Fibroblast of lung (primary cell): ENCODE measurements around the gene LENG1. TPM values are rescaled to one million over a fixed set of nuclear protein-coding genes. Genes with fewer than 3 reads are reported as not detected.

Experiments
- DNase-seq, 2 donors: peaks; one replicate each; pipeline versions ENCODE4 v3.0.0 to v3.0.0-alpha.2; 2010; ENCODE audit warnings: low read depth in 2 of 2
- H2AFZ ChIP-seq: 2 replicates; pipeline ENCODE4 v1.5.1; 2012; ENCODE audit warnings: low read length, control low read depth, inconsistent platforms
- H3K27ac ChIP-seq: 2 replicates; pipeline ENCODE4 v1.5.1; 2011; ENCODE audit warnings: low read length, control low read depth; ENCODE audit not compliant: insufficient read depth
- H3K27me3 ChIP-seq: 2 replicates; pipeline ENCODE4 v1.5.1; 2011; ENCODE audit warnings: mild to moderate bottlenecking, low read length; ENCODE audit not compliant: control insufficient read depth, insufficient read depth
- H3K36me3 ChIP-seq: 2 replicates; pipeline ENCODE4 v1.5.1; 2011; ENCODE audit warnings: low read length; ENCODE audit not compliant: control insufficient read depth, insufficient read depth
- H3K4me1 ChIP-seq: 2 replicates; pipeline ENCODE4 v1.5.1; 2011; ENCODE audit warnings: low read length; ENCODE audit not compliant: control insufficient read depth, insufficient read depth; ENCODE audit errors: extremely low read depth
- H3K4me2 ChIP-seq: 2 replicates; pipeline ENCODE4 v1.5.1; 2011; ENCODE audit warnings: low read length, control low read depth; ENCODE audit not compliant: insufficient read depth; ENCODE audit errors: extremely low read depth
- H3K4me3 ChIP-seq, 4 experiments: fragments of 200-600 bp in 1 of 4; sonication (generic) in 1 of 4; replicated peaks in 1 of 4; 2 replicates each; pipeline ENCODE4 v1.5.1; 2011 to 2016; ENCODE audit warnings: low read length in 4 of 4, low read depth in 3 of 4, mild to moderate bottlenecking in 3 of 4, control low read depth in 2 of 4, inconsistent platforms in 1 of 4, mixed read lengths in 1 of 4; ENCODE audit not compliant: insufficient read depth in 1 of 4; ENCODE audit errors: control extremely low read depth in 1 of 4
- H3K79me2 ChIP-seq: 2 replicates; pipeline ENCODE4 v1.5.1; 2012; ENCODE audit warnings: mild to moderate bottlenecking, low read length, inconsistent platforms; ENCODE audit not compliant: control insufficient read depth, insufficient read depth
- H3K9ac ChIP-seq: 2 replicates; pipeline ENCODE4 v1.5.1; 2011; ENCODE audit warnings: mild to moderate bottlenecking, low read length, control low read depth; ENCODE audit not compliant: insufficient read depth
- H3K9me3 ChIP-seq: 2 replicates; pipeline ENCODE4 v1.5.1; 2012; ENCODE audit warnings: low read depth, low read length; ENCODE audit not compliant: control insufficient read depth, insufficient read depth
- H4K20me1 ChIP-seq: 2 replicates; pipeline ENCODE4 v1.5.1; 2011; ENCODE audit warnings: low read length; ENCODE audit not compliant: control insufficient read depth, insufficient read depth; ENCODE audit errors: extremely low read depth
- CTCF ChIP-seq, 2 donors: IDR thresholded peaks in 1 of 2; conservative IDR thresholded peaks in 1 of 2; 1 replicate in 1 of 2; 2 replicates in 1 of 2; pipeline ENCODE4 v1.5.1; 2011 to 2012; ENCODE audit warnings: low read length in 2 of 2, control low read depth in 1 of 2, inconsistent platforms in 1 of 2, low read depth in 1 of 2, mild to moderate bottlenecking in 1 of 2
- EZH2 ChIP-seq: IDR thresholded peaks from 2 replicates; pipeline ENCODE4 v1.5.1; 2012; ENCODE audit warnings: low read length, control low read depth, mild to moderate bottlenecking; ENCODE audit errors: missing control alignments
- polyA plus RNA-seq, 2 donors: library from polyadenylated mRNA; depleted of rRNA in 1 of 2; stranded (reverse) in 1 of 2; unstranded in 1 of 2; fragments of >200 nt; gene quantifications; 2 replicates each; pipeline ENCODE4 v1.2.1, GENCODE V29; 2011 to 2012; ENCODE audit warnings: missing spikeins in 1 of 2
- total RNA-seq: library from RNA; depleted of rRNA; stranded (reverse); fragments of >200 nt; gene quantifications from 2 replicates; pipeline ENCODE4 v1.2.1, GENCODE V29; 2014

LENG1 gene
- total and polyA plus RNA-seq, 2 donors (not counting 1 experiment from before 2014, with no cell fraction given), result 3.2 to 7.3 TPM

GRCh38 chr19:54201980-54202379 is 42.5 kb upstream of the LENG1 start:
- Histone ChIP-seq H3K36me3 (peaks cover 25% of the 10 kb centered on the region), H4K20me1 (peaks cover 5% of the 10 kb centered on the region), H3K27ac (peak overlapping the region; percentile 97), H2AFZ (no peak overlapping the region), H3K27me3 (no peaks in the 10 kb centered on the region), H3K4me2 (peak overlapping the region; percentile 91), H3K9me3 (no peaks in the 10 kb centered on the region), H3K4me1 (peaks cover 14% of the 10 kb centered on the region), H3K9ac (no peak overlapping the region), H3K4me3 (peak overlapping the region; percentile 70 to 92 (median 92)), H3K79me2 (peaks cover 63% of the 10 kb centered on the region)
- no peak for DNase-seq
- TF ChIP-seq CTCF (conservative IDR thresholded peaks at IDR 0.05 in 1 of 2, IDR thresholded peaks at IDR 0.05 in 1 of 2; ENCODE audit: low read depth in 1 of 2, low read length in 2 of 2) (no peak), EZH2 (no peak)

GRCh38 chr19:54201172-54201701 is 41.7 kb upstream of the LENG1 start:
- Histone ChIP-seq H3K4me2 (peak overlapping the region; percentile 91), H3K27ac (peak overlapping the region; percentile 97), H3K9me3 (no peaks in the 10 kb centered on the region), H3K4me1 (peaks cover 12% of the 10 kb centered on the region), H2AFZ (no peak overlapping the region), H3K79me2 (peaks cover 55% of the 10 kb centered on the region), H3K9ac (peak overlapping the region; percentile 93), H3K27me3 (no peaks in the 10 kb centered on the region), H4K20me1 (peaks cover 5% of the 10 kb centered on the region), H3K36me3 (peaks cover 17% of the 10 kb centered on the region), H3K4me3 (peak overlapping the region; percentile 70 to 92 (median 92))
- TF ChIP-seq EZH2 (no peak), CTCF (conservative IDR thresholded peaks at IDR 0.05 in 1 of 2, IDR thresholded peaks at IDR 0.05 in 1 of 2; ENCODE audit: low read depth in 1 of 2, low read length in 2 of 2) (no peak)
- DNase-seq, result no peak

GRCh38 chr19:54199401-54199800 is 39.9 kb upstream of the LENG1 start:
- Histone ChIP-seq H3K36me3 (peaks cover 16% of the 10 kb centered on the region), H3K4me3 (no peak overlapping the region), H3K27me3 (no peaks in the 10 kb centered on the region), H3K9ac (no peak overlapping the region), H4K20me1 (peaks cover 5% of the 10 kb centered on the region), H3K4me2 (no peak overlapping the region), H2AFZ (no peak overlapping the region), H3K79me2 (peaks cover 37% of the 10 kb centered on the region), H3K4me1 (peaks cover 12% of the 10 kb centered on the region), H3K27ac (no peak overlapping the region), H3K9me3 (no peaks in the 10 kb centered on the region)
- TF ChIP-seq CTCF (conservative IDR thresholded peaks at IDR 0.05 in 1 of 2, IDR thresholded peaks at IDR 0.05 in 1 of 2; ENCODE audit: low read depth in 1 of 2, low read length in 2 of 2), result no peak
- no peak for TF ChIP-seq EZH2
- DNase-seq, result no peak
